Mucosa of descending colon (tissue), 3 donors: ENCODE data around the gene PDE4D. TPM values are rescaled to one million over a fixed set of nuclear protein-coding genes. Genes with fewer than 3 reads are reported as not detected.

ENCODE experiments used
- ATAC-seq: fragments of 200-7000 bp; cut with Tn5 transposase; one replicate; pipeline ENCODE4 v1.9.1; 2020; ENCODE audit warnings: mild to moderate bottlenecking, moderate library complexity
- DNase-seq, 3 donors: peaks; one replicate each; pipeline ENCODE4 v3.0.0-alpha.2; 2020
- H3K36me3 ChIP-seq: fragments of 200-600 bp; one replicate; pipeline ENCODE4 v1.8.0; 2021; ENCODE audit warnings: low read depth, mild to moderate bottlenecking
- H3K4me1 ChIP-seq: fragments of 200-600 bp; one replicate; pipeline ENCODE4 v1.8.0; 2021; ENCODE audit warnings: low read depth, mild to moderate bottlenecking
- H3K4me3 ChIP-seq: fragments of 200-600 bp; one replicate; pipeline ENCODE4 v1.8.0; 2021; ENCODE audit warnings: mild to moderate bottlenecking
- H3K9me3 ChIP-seq: fragments of 200-600 bp; one replicate; pipeline ENCODE4 v1.8.0; 2021; ENCODE audit warnings: mild to moderate bottlenecking
- intact Hi-C, 2 donors: fragments of 100-400 bp; cut with DNase I in 1 of 2; cut with micrococcal nuclease in 1 of 2; formaldehyde crosslinking; loops; one replicate each; pipeline versions ENCODE4 v1.11.0 to v1.11.1; 2022; cut with DNase I, micrococcal nuclease
- total RNA-seq, 3 donors: library from RNA; stranded (reverse); fragmentation: NEBNext Ultra II Directional in 2 of 3; extraction: Animal tissue kit (Norgen Biotek cat#: 25700) in 2 of 3; gene quantifications; one replicate each; pipeline versions ENCODE4 v1.2.1 to v1.2.4, GENCODE V29; 2021 to 2023
- TF ChIP-seq, protein P1 (sequence below): fragments of 200-600 bp; IDR thresholded peaks from one replicate; pipeline ENCODE4 v1.8.0; 2022; ENCODE audit warnings: antibody characterized with exemption, mild to moderate bottlenecking
- donor health status: DM: no; HTN: no; CAD: no; lungs with moderate emphysema.
- donor health status: DM: no; HTN: no; CAD: no.
- donor health status: DM: no; HTN: yes; CAD: no.

PDE4D gene
- total RNA-seq, 3 donors from 2014 or later = 37.9 to 137 (median 100) TPM

DNA sequence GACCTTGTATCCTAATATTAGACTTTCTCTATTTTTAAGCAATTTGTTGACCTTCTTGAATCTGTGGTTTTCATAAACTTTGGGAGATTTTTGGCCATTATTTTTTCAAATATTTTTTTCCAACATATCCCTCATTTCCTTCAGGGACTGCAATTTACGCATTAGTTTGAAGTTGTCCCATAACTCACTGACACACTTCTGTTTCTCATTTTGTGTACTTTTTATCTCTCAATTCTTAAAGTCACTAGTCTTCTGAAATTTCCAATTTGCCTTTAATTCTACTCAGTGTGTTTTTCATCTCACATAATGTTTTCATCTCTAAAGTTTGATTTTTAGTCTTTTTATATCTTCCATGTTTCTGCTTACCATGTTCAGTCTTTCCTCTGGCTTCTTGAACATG lies 953.9 kb downstream of the PDE4D start:
- H3K4me3 ChIP-seq = no peak overlapping the region
- no peak for DNase-seq

DNA sequence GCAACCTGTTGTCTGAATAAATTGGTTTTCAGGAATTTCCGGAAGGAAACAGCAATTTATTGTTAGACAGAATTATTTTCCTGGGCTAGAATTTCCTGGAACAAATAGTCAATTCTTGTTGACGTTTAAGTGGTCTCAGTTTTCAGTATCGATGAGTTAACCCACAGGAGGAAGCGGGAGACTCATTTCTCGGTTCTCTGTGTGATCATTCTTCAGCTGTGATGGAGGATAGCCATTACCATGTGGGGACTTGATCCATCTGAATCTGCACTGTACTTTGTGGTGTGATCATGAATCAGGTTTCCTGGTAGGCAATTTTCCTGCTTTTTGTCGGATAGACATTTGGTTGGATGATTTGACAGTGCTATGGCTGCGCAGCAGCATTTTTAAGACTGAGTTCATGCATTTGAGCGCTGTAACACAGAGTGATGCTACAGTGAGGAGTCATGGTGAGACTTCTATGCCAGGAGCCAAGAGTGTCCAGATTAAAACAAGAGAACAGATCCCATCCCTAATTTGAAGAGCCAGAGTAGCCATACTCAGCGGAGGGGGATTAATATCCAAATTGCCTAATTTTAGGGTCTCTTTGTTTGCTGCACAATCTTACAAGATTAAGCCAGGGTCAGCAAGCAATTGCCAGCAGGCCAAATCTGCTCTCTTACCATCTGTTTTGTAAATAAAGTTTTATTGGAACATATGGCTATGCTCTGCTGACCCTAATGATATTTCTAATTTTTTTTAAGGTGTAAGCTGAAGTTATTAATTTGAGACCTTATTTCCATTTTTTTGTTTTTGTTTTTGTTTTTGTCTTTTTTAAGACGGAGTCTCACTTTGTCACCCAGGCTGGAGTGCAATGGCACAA lies 954.7 kb downstream of the PDE4D start:
- intact Hi-C loops = no loop called here
- TF ChIP-seq, protein P1, sequence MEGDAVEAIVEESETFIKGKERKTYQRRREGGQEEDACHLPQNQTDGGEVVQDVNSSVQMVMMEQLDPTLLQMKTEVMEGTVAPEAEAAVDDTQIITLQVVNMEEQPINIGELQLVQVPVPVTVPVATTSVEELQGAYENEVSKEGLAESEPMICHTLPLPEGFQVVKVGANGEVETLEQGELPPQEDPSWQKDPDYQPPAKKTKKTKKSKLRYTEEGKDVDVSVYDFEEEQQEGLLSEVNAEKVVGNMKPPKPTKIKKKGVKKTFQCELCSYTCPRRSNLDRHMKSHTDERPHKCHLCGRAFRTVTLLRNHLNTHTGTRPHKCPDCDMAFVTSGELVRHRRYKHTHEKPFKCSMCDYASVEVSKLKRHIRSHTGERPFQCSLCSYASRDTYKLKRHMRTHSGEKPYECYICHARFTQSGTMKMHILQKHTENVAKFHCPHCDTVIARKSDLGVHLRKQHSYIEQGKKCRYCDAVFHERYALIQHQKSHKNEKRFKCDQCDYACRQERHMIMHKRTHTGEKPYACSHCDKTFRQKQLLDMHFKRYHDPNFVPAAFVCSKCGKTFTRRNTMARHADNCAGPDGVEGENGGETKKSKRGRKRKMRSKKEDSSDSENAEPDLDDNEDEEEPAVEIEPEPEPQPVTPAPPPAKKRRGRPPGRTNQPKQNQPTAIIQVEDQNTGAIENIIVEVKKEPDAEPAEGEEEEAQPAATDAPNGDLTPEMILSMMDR = no peak
- Histone ChIP-seq H3K4me3 (no peak overlapping the region), H3K36me3 (no peaks in the 10 kb centered on the region), H3K4me1 (no peaks in the 10 kb centered on the region), H3K9me3 (no peaks in the 10 kb centered on the region)
- no peak for DNase-seq
- ATAC-seq = no peak

More for the DNA sequence above, 953.9 kb downstream of the PDE4D start:
- Histone ChIP-seq H3K36me3 (no peaks in the 10 kb centered on the region), H3K4me1 (no peaks in the 10 kb centered on the region), H3K9me3 (no peaks in the 10 kb centered on the region)
- TF ChIP-seq, protein P1 = no peak
- intact Hi-C loops = no loop called here
- no peak for ATAC-seq

DNA sequence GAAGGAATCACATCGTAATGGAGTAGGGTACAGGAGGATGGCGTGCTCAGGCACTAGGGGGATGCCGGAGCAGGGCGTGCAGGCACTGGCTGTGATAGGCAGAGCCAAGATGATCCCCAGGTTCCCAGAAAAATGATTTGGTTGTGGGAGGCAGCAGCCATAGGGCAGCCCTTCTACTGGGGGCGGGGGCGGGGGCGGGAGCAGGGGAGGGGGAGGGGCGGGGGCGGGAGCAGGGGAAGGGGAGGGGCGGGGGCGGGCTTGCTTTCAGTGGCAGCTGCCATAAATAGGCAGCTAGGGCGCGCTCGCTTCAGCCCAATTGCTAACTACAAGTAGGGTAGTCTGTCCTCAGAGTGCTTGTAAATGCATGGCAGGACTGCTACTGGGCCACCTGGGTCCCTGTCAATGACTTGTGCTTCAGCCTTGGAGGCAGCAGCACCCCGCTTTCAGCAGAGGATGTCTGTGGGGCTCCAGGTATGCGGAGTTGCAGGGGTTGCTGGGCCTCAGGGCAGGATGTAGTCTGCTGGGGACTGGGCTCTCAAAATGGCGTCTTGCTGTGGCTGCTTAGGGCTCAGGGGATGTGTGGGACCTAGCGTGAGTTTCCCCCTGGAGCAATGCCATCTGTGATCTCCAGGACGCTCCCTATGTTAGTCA lies 956.4 kb downstream of the PDE4D start:
- DNase-seq = no peak
- H3K36me3 ChIP-seq = no peaks in the 10 kb centered on the region
- TF ChIP-seq, protein P1 = no peak
- no peak overlapping the region for H3K4me3 ChIP-seq
- intact Hi-C loops = no loop called here
- H3K4me1 ChIP-seq = no peaks in the 10 kb centered on the region
- no peak for ATAC-seq
- no peaks in the 10 kb centered on the region for H3K9me3 ChIP-seq

DNA sequence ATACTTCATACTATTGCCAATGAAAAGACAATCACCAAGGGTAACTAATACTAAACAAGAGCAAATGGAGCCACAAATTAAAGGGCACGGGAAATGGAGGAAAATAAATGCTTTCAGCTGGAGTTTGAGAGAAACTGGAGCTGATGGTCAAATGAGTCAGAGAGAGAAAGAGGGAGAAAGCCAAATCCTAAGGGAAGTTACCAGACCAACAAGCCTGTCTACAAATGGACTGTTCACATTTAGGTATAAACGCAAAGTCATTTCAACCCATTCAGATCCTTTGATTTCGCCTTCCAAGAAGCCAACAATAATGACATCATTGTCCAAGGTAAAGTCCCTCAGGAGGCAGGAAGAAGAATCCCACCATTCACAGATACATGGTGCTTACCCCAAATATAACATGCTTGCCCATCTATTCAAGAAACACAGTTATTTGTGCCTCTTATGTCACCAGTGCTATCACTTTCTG lies 958.9 kb downstream of the PDE4D start:
- intact Hi-C loops = no loop called here
- Histone ChIP-seq H3K4me1 (no peaks in the 10 kb centered on the region), H3K4me3 (no peak overlapping the region), H3K9me3 (no peaks in the 10 kb centered on the region), H3K36me3 (no peaks in the 10 kb centered on the region)
- ATAC-seq = no peak
- TF ChIP-seq, protein P1 = no peak
- DNase-seq = no peak

DNA sequence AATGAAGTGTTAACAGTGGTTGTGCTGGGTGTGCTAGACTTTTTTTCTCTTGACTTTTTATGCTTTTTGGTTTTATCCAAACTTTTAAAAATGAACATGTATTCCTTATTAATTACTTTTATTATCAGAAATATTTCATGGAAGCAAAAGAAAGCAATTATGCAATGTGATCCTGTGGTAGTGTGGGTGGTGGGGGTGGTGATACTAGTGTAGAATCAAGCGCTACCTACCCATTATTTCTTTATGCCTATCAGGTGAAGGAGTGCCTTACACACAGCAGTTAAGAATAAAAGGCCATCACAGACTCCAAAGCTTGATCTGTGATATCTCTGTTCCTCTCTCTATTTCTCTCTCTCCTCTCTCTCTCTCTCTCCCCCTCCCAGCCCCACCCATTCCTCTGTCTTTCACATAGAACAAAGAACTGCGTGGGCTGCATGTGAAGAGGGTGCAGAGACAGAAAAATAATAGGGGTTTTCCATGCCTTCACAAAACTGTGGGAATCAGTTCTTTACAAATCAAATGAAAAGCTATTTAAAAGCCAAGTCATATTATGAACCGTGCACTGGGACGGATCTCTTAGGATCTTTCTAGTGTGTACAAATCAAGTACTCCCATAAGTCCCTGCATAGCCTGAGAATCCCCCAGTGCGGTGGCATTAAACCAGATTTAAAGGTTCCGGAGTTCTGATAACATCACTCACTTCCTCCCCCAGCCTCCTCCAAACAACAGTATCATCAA lies 959.5 kb downstream of the PDE4D start:
- TF ChIP-seq, protein P1 = no peak
- DNase-seq (no peak), ATAC-seq (no peak)
- H3K4me3 ChIP-seq = no peak overlapping the region
- intact Hi-C loops = no loop called here
- no peaks in the 10 kb centered on the region for H3K9me3 ChIP-seq
- no peaks in the 10 kb centered on the region for H3K4me1 ChIP-seq
- H3K36me3 ChIP-seq = no peaks in the 10 kb centered on the region
